ENCODE data around the gene C16orf95. TPM values are rescaled to one million over a fixed set of nuclear protein-coding genes. Genes with fewer than 3 reads are reported as not detected.

Gene C16orf95
- polyA plus RNA-seq, 1 donor from 2014 or later = 5.9 TPM

DNA sequence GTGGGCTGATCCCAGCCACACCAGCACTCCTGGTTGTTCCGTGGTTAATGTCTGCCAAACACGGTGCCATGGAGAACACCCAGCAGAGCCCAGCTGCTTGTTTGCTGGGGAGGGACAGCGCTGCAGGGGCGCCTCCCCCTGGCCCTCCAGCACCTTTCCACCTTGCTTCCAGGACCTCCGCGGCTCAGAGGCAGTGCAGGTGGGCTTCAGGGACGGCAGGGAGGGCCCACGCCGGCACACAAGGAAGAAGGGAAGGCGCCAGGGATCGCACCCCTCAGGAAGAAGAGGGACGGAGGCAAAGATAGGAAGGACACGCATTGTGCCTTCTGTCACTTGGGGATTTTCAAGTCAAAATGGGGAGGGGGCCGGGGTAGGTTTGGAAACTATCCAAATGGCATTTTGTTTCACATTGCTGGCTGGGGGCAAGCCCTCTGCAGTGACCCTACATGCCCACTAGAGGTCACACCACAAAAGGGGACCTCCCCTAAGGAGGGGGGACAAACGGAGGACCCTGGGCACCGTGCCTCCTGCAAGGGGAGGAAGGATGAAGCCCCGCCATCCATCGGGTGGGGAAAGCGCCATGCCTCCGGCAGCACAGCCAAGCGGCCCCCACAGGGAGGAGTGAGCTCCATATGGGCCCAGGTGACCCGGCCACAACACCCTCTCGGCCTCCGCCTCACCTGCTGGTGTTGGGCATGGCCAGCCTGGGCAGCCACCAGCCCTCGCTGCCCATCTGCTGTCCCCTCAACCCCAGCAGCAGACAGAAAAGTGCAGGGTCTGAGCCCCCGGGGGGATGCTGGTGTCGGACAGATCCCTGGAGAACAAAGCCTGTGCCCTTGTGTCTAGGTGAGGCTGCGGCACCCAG, 7.5 kb upstream of the C16orf95 start:
- Histone ChIP-seq H3K79me2 (replicated peaks; ENCODE audit: insufficient read depth, low read length) (no peaks in the 10 kb centered on the region), H3K9ac (ENCODE audit: low read length) (peak overlapping the region; percentile 23), H3K27ac (ENCODE audit: low read length) (no peak overlapping the region), H3K9me2 (ENCODE audit: insufficient read depth, low read length) (no peaks in the 10 kb centered on the region), H4K20me1 (ENCODE audit: insufficient read depth) (no peaks in the 10 kb centered on the region), H3K4me2 (ENCODE audit: low read length) (no peak overlapping the region), H3K4me3 (ENCODE audit: low read length) (no peak overlapping the region), H3K36me3 (ENCODE audit: insufficient read depth, low read length) (no peaks in the 10 kb centered on the region), H3K9me3 (ENCODE audit: low read length) (no peaks in the 10 kb centered on the region), H2AFZ (ENCODE audit: low read depth, low read length) (no peak overlapping the region), H3F3A (ENCODE audit: insufficient read depth, low read length, poor library complexity, severe bottlenecking) (no peaks in the 10 kb centered on the region), H3K27me3 (ENCODE audit: insufficient read depth, low read depth, low read length) (no peaks in the 10 kb centered on the region)
- no peak for TF ChIP-seq POLR2AphosphoS5 (IDR thresholded peaks at IDR 0.05)
- TF ChIP-seq, protein P1, sequence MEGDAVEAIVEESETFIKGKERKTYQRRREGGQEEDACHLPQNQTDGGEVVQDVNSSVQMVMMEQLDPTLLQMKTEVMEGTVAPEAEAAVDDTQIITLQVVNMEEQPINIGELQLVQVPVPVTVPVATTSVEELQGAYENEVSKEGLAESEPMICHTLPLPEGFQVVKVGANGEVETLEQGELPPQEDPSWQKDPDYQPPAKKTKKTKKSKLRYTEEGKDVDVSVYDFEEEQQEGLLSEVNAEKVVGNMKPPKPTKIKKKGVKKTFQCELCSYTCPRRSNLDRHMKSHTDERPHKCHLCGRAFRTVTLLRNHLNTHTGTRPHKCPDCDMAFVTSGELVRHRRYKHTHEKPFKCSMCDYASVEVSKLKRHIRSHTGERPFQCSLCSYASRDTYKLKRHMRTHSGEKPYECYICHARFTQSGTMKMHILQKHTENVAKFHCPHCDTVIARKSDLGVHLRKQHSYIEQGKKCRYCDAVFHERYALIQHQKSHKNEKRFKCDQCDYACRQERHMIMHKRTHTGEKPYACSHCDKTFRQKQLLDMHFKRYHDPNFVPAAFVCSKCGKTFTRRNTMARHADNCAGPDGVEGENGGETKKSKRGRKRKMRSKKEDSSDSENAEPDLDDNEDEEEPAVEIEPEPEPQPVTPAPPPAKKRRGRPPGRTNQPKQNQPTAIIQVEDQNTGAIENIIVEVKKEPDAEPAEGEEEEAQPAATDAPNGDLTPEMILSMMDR (IDR thresholded peaks at IDR 0.05; ENCODE audit: poor library complexity, severe bottlenecking) = peak; percentile 85
- TF ChIP-seq SMC3 (conservative IDR thresholded peaks at IDR 0.05; ENCODE audit: poor library complexity) = peak; percentile 76
- no peak for TF ChIP-seq TAF1 (IDR thresholded peaks at IDR 0.05; ENCODE audit: low read depth)
- TF ChIP-seq, protein P2, sequence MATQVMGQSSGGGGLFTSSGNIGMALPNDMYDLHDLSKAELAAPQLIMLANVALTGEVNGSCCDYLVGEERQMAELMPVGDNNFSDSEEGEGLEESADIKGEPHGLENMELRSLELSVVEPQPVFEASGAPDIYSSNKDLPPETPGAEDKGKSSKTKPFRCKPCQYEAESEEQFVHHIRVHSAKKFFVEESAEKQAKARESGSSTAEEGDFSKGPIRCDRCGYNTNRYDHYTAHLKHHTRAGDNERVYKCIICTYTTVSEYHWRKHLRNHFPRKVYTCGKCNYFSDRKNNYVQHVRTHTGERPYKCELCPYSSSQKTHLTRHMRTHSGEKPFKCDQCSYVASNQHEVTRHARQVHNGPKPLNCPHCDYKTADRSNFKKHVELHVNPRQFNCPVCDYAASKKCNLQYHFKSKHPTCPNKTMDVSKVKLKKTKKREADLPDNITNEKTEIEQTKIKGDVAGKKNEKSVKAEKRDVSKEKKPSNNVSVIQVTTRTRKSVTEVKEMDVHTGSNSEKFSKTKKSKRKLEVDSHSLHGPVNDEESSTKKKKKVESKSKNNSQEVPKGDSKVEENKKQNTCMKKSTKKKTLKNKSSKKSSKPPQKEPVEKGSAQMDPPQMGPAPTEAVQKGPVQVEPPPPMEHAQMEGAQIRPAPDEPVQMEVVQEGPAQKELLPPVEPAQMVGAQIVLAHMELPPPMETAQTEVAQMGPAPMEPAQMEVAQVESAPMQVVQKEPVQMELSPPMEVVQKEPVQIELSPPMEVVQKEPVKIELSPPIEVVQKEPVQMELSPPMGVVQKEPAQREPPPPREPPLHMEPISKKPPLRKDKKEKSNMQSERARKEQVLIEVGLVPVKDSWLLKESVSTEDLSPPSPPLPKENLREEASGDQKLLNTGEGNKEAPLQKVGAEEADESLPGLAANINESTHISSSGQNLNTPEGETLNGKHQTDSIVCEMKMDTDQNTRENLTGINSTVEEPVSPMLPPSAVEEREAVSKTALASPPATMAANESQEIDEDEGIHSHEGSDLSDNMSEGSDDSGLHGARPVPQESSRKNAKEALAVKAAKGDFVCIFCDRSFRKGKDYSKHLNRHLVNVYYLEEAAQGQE (IDR thresholded peaks at IDR 0.05; ENCODE audit: borderline replicate concordance) = no peak
- no peak for TF ChIP-seq EZH2 (IDR thresholded peaks at IDR 0.05; ENCODE audit: borderline replicate concordance, insufficient read depth, low read length, poor library complexity, severe bottlenecking)
- no peak for TF ChIP-seq EP300 (conservative IDR thresholded peaks at IDR 0.05; ENCODE audit: poor library complexity, severe bottlenecking)
- TF ChIP-seq MXI1 (conservative IDR thresholded peaks at IDR 0.05; ENCODE audit: poor library complexity, severe bottlenecking) = no peak
- TF ChIP-seq RAD21 (conservative IDR thresholded peaks at IDR 0.05) = peak; percentile 67

DNA sequence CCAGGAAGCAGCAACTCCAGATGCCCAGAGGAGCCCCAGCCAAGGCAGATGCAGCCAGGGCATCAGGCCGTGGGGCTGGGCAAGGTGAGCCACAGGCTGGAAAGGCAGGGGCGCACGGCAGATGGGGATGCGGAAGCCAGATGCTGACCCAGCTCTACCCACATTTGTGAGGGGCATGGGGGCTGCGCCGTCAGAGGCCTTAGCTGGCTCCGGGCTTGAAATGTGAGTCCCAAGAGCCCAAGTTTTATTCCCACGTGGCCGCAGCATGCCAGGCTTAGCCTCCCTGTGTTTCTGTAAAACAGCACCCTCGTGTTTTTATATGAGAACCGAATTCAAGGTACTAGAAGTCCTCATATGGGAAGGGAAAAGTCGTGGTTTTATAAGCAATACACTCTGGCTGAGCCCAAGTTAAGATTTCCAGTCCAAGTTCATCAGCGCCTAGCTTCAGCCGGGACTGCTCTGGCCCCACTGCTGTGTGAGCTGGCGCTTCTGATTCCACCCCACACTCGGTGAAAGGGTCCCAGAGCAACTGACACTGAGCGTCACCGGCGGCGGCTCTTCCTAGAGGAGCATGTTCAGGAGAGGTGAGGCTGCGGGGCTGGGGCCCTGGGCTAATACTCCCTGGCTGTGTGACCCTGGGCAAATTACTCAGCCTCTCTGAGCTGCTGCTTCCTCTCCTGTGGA, 6.7 kb upstream of the C16orf95 start:
- Histone ChIP-seq H3K79me2 (replicated peaks; ENCODE audit: insufficient read depth, low read length) (no peaks in the 10 kb centered on the region), H3K27me3 (ENCODE audit: insufficient read depth, low read depth, low read length) (no peaks in the 10 kb centered on the region), H3K9me3 (ENCODE audit: low read length) (no peaks in the 10 kb centered on the region), H3K27ac (ENCODE audit: low read length) (no peak overlapping the region), H3K4me2 (ENCODE audit: low read length) (no peak overlapping the region), H3K9ac (ENCODE audit: low read length) (no peak overlapping the region), H3F3A (ENCODE audit: insufficient read depth, low read length, poor library complexity, severe bottlenecking) (no peaks in the 10 kb centered on the region), H3K9me2 (ENCODE audit: insufficient read depth, low read length) (no peaks in the 10 kb centered on the region), H3K36me3 (ENCODE audit: insufficient read depth, low read length) (no peaks in the 10 kb centered on the region), H3K4me3 (ENCODE audit: low read length) (no peak overlapping the region), H2AFZ (ENCODE audit: low read depth, low read length) (no peak overlapping the region), H4K20me1 (ENCODE audit: insufficient read depth) (no peaks in the 10 kb centered on the region)
- TF ChIP-seq TAF1 (IDR thresholded peaks at IDR 0.05; ENCODE audit: low read depth) (no peak), EP300 (conservative IDR thresholded peaks at IDR 0.05; ENCODE audit: poor library complexity, severe bottlenecking) (no peak), RAD21 (conservative IDR thresholded peaks at IDR 0.05) (no peak), EZH2 (IDR thresholded peaks at IDR 0.05; ENCODE audit: borderline replicate concordance, insufficient read depth, low read length, poor library complexity, severe bottlenecking) (no peak), MXI1 (conservative IDR thresholded peaks at IDR 0.05; ENCODE audit: poor library complexity, severe bottlenecking) (no peak)
- TF ChIP-seq, protein P2 (IDR thresholded peaks at IDR 0.05; ENCODE audit: borderline replicate concordance) = no peak

Measured in neural cell (in vitro differentiated cells).